Mesendoderm (in vitro differentiated cells): Measurements from ENCODE around the gene LPIN3.

Experiments
- DNase-seq: peaks from one replicate; pipeline ENCODE4 v3.0.0; 2013
- H2AK5ac ChIP-seq: 2 replicates; pipeline ENCODE4 v1.6.1; 2013; ENCODE audit warnings: low read length, inconsistent platforms
- H2BK120ac ChIP-seq: 2 replicates; pipeline ENCODE4 v1.6.1; 2013; ENCODE audit warnings: low read depth, mild to moderate bottlenecking, low read length, moderate library complexity, mixed read lengths
- H2BK15ac ChIP-seq: replicated peaks from 2 replicates; pipeline ENCODE4 v1.6.1; 2013; ENCODE audit warnings: low read depth, mild to moderate bottlenecking, moderate library complexity
- H2BK5ac ChIP-seq: 2 replicates; pipeline ENCODE4 v1.6.1; 2013; ENCODE audit warnings: low read length, inconsistent platforms
- H3K18ac ChIP-seq: 2 replicates; pipeline ENCODE4 v1.6.1; 2013; ENCODE audit warnings: mild to moderate bottlenecking, low read length, mixed read lengths
- H3K23ac ChIP-seq: one replicate; pipeline ENCODE4 v1.6.1; 2013; ENCODE audit warnings: low read length
- H3K27ac ChIP-seq: 2 replicates; pipeline ENCODE4 v1.5.1; 2013; ENCODE audit warnings: low read depth, mild to moderate bottlenecking, inconsistent platforms, low read length, moderate library complexity
- H3K27me3 ChIP-seq: 2 replicates; pipeline ENCODE4 v1.6.1; 2013; ENCODE audit warnings: low read length, control low read depth, mild to moderate bottlenecking, inconsistent platforms; ENCODE audit not compliant: insufficient read depth, poor library complexity
- H3K36me3 ChIP-seq: 2 replicates; pipeline ENCODE4 v1.6.1; 2013; ENCODE audit warnings: low read length, inconsistent platforms; ENCODE audit not compliant: control insufficient read depth, insufficient read depth
- H3K4ac ChIP-seq: one replicate; pipeline ENCODE4 v1.6.1; 2013; ENCODE audit warnings: low read depth, mild to moderate bottlenecking, low read length, moderate library complexity
- H3K4me1 ChIP-seq: 2 replicates; pipeline ENCODE4 v1.6.1; 2013; ENCODE audit warnings: low read depth, low read length, inconsistent platforms; ENCODE audit not compliant: control insufficient read depth
- H3K4me2 ChIP-seq: 2 replicates; pipeline ENCODE4 v1.6.1; 2013; ENCODE audit warnings: low read length
- H3K4me3 ChIP-seq: 2 replicates; pipeline ENCODE4 v1.5.1; 2013; ENCODE audit warnings: mild to moderate bottlenecking, low read length
- H3K56ac ChIP-seq: one replicate; pipeline ENCODE4 v1.6.1; 2013; ENCODE audit warnings: low read length
- H3K79me1 ChIP-seq: 2 replicates; pipeline ENCODE4 v1.6.1; 2013; ENCODE audit warnings: low read length, inconsistent platforms
- H3K79me2 ChIP-seq: 2 replicates; pipeline ENCODE4 v1.6.1; 2013; ENCODE audit warnings: mild to moderate bottlenecking, low read length; ENCODE audit not compliant: control insufficient read depth, insufficient read depth
- H3K9ac ChIP-seq: 2 replicates; pipeline ENCODE4 v1.6.1; 2013; ENCODE audit warnings: low read length, inconsistent platforms
- H4K5ac ChIP-seq: one replicate; pipeline ENCODE4 v1.6.1; 2013; ENCODE audit warnings: low read length
- H4K8ac ChIP-seq: one replicate; pipeline ENCODE4 v1.6.1; 2013; ENCODE audit warnings: low read depth, mild to moderate bottlenecking, control low read depth, low read length, moderate library complexity
- WGBS: extraction: QIAGEN DNeasy Blood & Tissue Kit; methylation state at CpG from one replicate; pipeline ENCODE4 v1.1.7; 2013; ENCODE audit warnings: low lambda C conversion rate, missing lambda C conversion rate; ENCODE audit not compliant: insufficient coverage; ENCODE audit errors: extremely low coverage; 5-methylcytosine and 5-hydroxymethylcytosine counted together

Gene LPIN3

GRCh38 chr20:41304002-41304401 lies 36.6 kb upstream of the LPIN3 start:
- Histone ChIP-seq H3K23ac (no peak overlapping the region), H3K4me2 (no peak overlapping the region), H2AK5ac (no peak overlapping the region), H3K27me3 (no peaks in the 10 kb centered on the region), H3K36me3 (no peaks in the 10 kb centered on the region), H3K4ac (no peak overlapping the region), H3K79me1 (no peaks in the 10 kb centered on the region), H3K18ac (no peak overlapping the region), H4K5ac (no peak overlapping the region), H3K56ac (no peak overlapping the region), H3K27ac (no peak overlapping the region), H3K4me1 (peaks cover 12% of the 10 kb centered on the region), H3K79me2 (no peaks in the 10 kb centered on the region), H2BK5ac (no peak overlapping the region), H3K9ac (no peak overlapping the region), H3K4me3 (no peak overlapping the region), H2BK120ac (no peak overlapping the region), H2BK15ac (no peak overlapping the region), H4K8ac (no peak overlapping the region)
- no CpG with 5 or more reads among the region's 1 CpG for WGBS
- DNase-seq = no peak

GRCh38 chr20:41304424-41305079 lies 36.1 kb upstream of the LPIN3 start:
- Histone ChIP-seq H3K4ac (no peak overlapping the region), H3K79me1 (no peaks in the 10 kb centered on the region), H3K36me3 (no peaks in the 10 kb centered on the region), H3K23ac (no peak overlapping the region), H4K5ac (no peak overlapping the region), H3K9ac (no peak overlapping the region), H3K27ac (no peak overlapping the region), H3K18ac (no peak overlapping the region), H2AK5ac (no peak overlapping the region), H3K4me2 (no peak overlapping the region), H2BK5ac (no peak overlapping the region), H3K4me1 (peaks cover 12% of the 10 kb centered on the region), H3K27me3 (no peaks in the 10 kb centered on the region), H2BK15ac (no peak overlapping the region), H3K4me3 (no peak overlapping the region), H4K8ac (no peak overlapping the region), H3K56ac (no peak overlapping the region), H3K79me2 (no peaks in the 10 kb centered on the region), H2BK120ac (no peak overlapping the region)
- no CpG with 5 or more reads among the region's 3 CpGs for WGBS
- no peak for DNase-seq

- H3K4me3 ChIP-seq = no peak overlapping the region
- H2BK120ac ChIP-seq = no peak overlapping the region
- no peak overlapping the region for H3K18ac ChIP-seq
- H3K4me1 ChIP-seq = peaks cover 3% of the 10 kb centered on the region
- H3K4ac ChIP-seq = no peak overlapping the region
- H3K36me3 ChIP-seq = no peaks in the 10 kb centered on the region
- H4K5ac ChIP-seq = no peak overlapping the region
- H4K8ac ChIP-seq = no peak overlapping the region
- no peaks in the 10 kb centered on the region for H3K27me3 ChIP-seq
- no peak overlapping the region for H2BK5ac ChIP-seq
- H2AK5ac ChIP-seq = no peak overlapping the region
- no peak overlapping the region for H3K27ac ChIP-seq
- no peak overlapping the region for H3K56ac ChIP-seq
- H2BK15ac ChIP-seq = no peak overlapping the region
- no peaks in the 10 kb centered on the region for H3K79me1 ChIP-seq
- no peaks in the 10 kb centered on the region for H3K79me2 ChIP-seq
- no CpG with 5 or more reads among the region's 5 CpGs for WGBS
- no peak overlapping the region for H3K23ac ChIP-seq
- no peak overlapping the region for H3K4me2 ChIP-seq
- DNase-seq = no peak
- H3K9ac ChIP-seq = no peak overlapping the region
These were observed 34.4 kb upstream of the LPIN3 start for GRCh38 chr20:41306061-41306727.

DNA sequence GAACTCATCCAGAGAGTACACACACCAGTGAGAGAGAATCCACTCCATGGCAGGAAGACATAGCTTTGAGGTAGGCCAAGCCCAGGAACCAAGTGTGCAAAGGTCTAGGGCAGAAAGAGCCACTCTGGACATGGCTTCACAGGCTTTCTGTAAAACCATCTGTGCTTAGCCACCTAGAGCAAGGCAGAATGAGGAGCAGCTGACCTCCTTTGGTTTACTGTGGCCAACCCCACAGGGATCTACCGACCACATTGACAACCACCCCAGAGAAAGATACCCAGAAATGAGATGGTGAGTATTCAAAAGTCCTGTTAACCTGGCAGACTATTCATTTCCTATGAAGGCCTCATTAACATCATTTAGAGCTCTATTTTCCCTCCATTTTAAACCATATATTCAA lies 33.6 kb upstream of the LPIN3 start:
- DNase-seq = no peak
- Histone ChIP-seq H3K4me3 (no peak overlapping the region), H3K4ac (no peak overlapping the region), H3K79me2 (no peaks in the 10 kb centered on the region), H3K36me3 (no peaks in the 10 kb centered on the region), H3K18ac (no peak overlapping the region), H3K9ac (no peak overlapping the region), H3K4me2 (no peak overlapping the region), H2BK5ac (no peak overlapping the region), H3K4me1 (no peaks in the 10 kb centered on the region), H3K56ac (no peak overlapping the region), H4K5ac (no peak overlapping the region), H3K27me3 (no peaks in the 10 kb centered on the region), H2BK15ac (no peak overlapping the region), H2BK120ac (no peak overlapping the region), H3K27ac (no peak overlapping the region), H3K23ac (no peak overlapping the region), H3K79me1 (no peaks in the 10 kb centered on the region), H4K8ac (no peak overlapping the region), H2AK5ac (no peak overlapping the region)
- WGBS = no CpG with 5 or more reads among the region's 1 CpG

- Histone ChIP-seq H3K79me2 (no peaks in the 10 kb centered on the region), H3K79me1 (no peaks in the 10 kb centered on the region), H4K8ac (no peak overlapping the region), H3K4me2 (no peak overlapping the region), H3K4ac (no peak overlapping the region), H3K27ac (no peak overlapping the region), H3K4me1 (no peaks in the 10 kb centered on the region), H3K56ac (no peak overlapping the region), H2BK5ac (no peak overlapping the region), H3K18ac (no peak overlapping the region), H3K23ac (no peak overlapping the region), H2BK120ac (no peak overlapping the region), H3K9ac (no peak overlapping the region), H4K5ac (no peak overlapping the region), H3K27me3 (no peaks in the 10 kb centered on the region), H2BK15ac (no peak overlapping the region), H3K4me3 (no peak overlapping the region), H3K36me3 (no peaks in the 10 kb centered on the region), H2AK5ac (no peak overlapping the region)
- DNase-seq = peak; percentile 45
- WGBS = no CpG with 5 or more reads among the region's 1 CpG
These were observed 32.3 kb upstream of the LPIN3 start for GRCh38 chr20:41308290-41308711.
